ENCODE results near the gene THSD7A. TPM values are rescaled to one million over a fixed set of nuclear protein-coding genes. Genes with fewer than 3 reads are reported as not detected.

THSD7A gene
- total RNA-seq, 1 donor from 2014 or later: 3.4 TPM

DNA sequence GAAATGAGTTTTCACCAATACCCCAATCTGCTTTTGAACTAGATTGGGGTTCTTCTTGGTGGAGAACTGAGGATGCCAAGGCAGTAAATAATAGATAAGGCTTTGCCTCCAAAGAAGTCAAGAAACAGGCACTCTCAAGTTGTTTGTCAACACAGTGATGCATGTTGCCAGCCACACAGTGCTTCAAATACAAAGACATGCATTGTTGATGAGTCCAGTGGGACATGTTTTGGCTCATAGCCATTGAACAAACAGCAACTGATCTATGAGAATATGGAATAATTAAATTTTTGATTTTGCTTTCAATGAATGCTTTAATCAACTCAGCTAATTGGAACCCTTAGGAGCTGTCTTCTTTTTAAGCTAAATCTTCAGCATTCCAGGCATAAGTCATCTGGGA lies 346.4 kb downstream of the THSD7A start:
- no peak for DNase-seq (ENCODE audit: low spot score)
- intact Hi-C loops (cut with DNase I): no loop called here

DNA sequence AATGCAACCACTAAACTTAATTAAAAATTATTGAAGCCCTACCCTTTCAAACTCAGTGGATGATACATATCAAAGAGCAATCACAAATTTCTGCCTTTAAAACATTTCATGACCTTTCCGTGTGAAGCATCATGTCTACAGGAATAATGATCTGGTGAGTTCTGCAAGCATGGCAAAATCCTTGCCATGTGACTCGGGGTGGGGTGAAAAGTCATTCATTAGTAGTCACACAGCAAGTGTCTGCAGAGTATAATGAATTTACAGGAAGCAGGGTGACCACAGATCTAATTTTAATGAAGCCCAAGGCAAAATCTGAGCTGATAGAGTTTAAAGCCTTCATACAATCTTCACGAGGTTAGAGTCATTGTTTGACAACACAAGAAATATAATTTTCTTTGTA lies 351.9 kb downstream of the THSD7A start:
- no peak for DNase-seq (ENCODE audit: low spot score)
- intact Hi-C loops (cut with DNase I): no loop called here

DNA sequence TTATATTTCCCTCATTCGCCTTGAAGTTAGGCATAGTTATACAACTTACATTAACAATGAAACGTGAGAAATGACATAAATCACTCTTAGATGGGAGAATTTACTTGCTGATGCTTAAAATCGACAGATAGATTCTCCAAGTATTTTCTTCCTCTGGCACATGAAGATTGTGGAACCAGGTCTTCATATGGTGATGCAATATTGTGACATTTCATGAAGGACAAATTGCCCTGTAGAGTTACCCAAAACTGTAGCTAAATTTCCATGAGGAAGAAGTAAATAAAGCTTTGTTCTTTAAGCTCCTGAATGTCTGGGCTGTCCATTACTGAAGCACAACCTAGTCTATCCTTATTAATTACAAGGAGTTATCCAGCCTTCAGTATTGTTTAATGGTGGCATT lies 353.1 kb downstream of the THSD7A start:
- DNase-seq (ENCODE audit: low spot score): no peak
- intact Hi-C loops (cut with DNase I): no loop called here

DNA sequence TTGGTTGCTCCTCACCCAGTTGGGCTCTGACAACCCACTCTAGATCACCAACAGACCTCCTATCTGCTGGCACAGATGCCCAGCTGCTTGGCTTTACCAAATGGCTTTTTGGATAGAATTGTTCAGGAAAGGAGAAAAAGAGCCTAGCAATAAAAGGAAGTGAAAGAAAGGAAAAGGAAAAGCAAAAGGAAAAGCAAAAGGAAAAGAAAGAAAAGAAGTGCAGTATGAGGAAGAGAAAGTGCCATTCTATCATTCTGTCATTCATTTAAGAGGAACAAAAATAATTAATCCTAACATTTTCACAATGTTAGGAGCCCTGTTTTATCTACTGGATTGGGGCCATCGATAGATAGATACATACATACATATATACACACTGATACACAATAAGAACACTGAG lies 353.6 kb downstream of the THSD7A start:
- intact Hi-C loops (cut with DNase I): no loop called here
- DNase-seq (ENCODE audit: low spot score): no peak

DNA sequence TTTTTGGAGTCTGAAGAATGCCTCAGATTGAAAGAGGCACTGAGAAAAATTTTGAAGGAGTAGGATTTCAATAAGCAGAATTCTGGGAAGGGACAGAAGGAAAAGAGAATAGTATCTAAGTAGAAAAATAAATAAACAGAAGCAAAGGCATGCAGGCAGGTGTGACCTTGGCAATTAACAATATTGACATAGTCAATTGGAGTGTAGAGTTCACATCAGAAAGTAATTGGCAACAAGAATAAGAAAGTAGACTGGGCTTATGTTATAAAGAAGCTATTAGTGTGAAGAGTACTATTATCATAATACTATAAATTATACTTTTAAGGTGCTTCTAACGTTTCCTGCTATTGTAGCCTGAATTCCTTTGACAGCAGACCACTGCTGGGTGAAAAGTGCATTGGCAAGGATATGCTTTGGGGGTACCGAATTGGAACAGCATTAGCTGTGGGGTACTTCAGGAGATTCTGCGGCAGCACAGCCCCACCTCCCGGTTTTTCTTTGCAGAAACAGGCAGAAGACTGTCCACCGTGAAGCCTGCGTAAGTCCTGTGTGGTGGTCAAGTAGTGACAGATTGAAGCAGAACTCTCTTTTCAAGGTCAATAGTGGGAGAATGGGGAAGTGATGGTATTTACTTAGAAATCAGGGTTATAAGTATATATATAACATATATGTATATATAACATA lies 357.0 kb downstream of the THSD7A start:
- intact Hi-C loops (cut with DNase I): no loop called here

DNA sequence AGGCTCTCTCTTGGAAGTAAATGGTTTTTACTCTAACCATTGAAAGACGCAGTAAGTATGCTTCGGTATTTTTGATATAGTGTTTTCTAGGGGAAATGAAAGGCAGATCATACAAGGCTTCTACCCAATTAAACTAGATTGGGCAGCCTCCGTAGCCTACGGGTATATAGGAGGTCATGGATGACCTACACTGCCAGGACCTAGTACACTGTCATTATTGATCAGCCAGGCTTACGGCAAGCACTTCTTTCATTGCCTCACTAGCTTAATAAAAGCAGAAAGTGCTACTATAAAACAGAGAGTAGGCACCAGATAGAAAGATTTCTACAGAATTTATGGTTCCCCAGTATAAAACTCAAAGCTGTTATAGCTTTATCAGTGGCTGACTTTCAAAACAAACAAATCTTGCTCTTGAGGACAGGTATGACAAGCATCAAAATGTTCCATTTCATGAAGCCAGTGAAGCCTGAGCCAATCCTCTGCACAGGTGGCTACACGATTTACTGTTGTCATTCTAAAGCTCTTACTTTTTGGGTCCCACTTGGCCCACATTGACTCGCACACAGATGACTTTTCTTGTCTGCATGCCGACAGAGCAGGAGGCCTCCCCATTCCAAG lies 358.1 kb downstream of the THSD7A start:
- intact Hi-C loops (cut with DNase I): no loop called here

More for the DNA sequence above, 357.0 kb downstream of the THSD7A start:
- no peak for DNase-seq (ENCODE audit: low spot score)

DNA sequence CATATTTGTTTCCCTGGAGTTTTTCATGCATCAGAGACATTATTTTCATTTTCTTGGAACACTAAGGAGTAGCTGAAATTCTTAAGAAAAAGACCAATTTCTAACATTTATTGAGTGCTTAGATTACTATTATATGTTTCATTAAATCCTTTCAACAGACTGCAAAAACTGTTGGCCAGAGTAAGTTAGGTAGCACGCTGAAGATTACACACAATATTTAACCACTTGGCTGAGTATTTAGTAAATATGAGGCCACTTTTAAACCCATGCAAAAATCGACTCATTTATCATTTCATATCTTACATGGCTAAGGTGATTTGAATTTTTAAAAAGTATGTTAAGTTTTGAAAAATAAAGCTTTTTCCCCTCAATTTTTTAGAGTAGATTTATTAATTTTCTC lies 358.8 kb downstream of the THSD7A start:
- DNase-seq (ENCODE audit: low spot score): no peak
- intact Hi-C loops (cut with DNase I): no loop called here

More for the DNA sequence above, 358.1 kb downstream of the THSD7A start:
- no peak for DNase-seq (ENCODE audit: low spot score)

DNA sequence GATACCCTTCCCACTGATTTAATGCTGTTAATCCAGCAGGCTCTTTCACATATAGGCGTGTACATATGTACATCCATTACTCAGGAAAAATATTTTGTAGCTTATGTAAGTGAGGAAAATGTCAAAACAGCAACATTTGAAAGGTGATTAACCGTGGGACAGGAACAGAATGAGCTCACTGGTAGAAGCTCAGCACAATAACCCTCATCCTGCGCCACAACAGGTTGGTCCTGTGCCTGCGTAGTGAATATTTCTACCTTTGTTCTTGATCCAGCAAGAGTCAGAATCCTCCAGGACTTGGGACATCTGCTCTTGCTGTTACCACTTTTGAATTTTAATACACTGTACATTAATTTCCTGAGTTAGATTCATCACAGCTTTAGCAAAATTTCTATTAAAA lies 359.4 kb downstream of the THSD7A start:
- DNase-seq (ENCODE audit: low spot score): no peak
- intact Hi-C loops (cut with DNase I): no loop called here

DNA sequence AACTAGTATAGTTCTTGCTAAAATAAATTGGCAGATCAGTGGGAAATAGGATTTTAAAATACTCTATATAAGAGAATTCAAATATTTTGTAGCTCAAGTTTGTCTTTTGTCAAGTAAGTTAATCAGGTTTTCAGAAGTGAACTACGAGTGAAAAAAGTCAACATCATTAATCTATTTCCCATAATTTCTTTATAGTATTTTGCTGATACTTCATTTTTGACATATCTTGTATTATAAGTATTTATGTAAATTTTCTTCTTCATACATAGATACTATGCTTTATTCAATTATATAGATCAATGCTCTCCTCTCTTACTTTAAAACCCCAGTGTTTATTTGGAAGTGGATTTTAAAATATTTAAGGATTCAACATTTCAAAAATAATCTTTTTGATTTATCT lies 360.7 kb downstream of the THSD7A start:
- intact Hi-C loops (cut with DNase I): no loop called here
- no peak for DNase-seq (ENCODE audit: low spot score)

DNA sequence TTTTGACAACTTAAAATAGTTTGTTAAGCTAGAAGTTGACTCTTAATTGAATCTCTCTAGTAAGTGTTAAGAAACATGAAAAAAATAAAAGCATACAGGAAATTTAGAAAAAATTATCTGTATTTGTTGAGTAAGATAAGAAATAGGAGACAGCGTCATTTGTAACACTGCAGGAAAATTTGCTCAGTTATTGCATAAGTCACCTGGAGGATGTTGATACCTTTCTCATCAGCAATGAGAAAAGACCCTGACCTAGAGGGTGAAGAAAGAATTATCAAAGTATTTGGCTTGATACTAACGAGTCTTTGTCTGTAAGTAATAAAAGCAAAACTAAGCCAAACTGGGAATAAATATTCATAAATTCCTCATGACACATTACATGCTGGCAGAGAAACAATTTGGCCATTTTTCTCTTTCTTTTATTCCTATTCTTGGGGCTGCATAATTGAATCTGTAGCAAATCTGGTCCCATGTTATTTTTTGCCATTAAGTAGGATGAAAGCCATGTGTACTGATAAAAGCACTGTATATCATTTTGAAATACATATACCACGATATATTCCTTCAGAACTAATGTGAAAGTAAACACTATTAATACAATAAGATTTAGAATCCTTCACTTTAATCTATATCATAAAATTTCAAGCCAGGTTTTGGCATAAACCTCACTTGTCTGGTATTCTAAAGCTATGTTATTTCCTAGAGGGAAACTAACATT lies 362.8 kb downstream of the THSD7A start:
- DNase-seq (ENCODE audit: low spot score): no peak
- intact Hi-C loops (cut with DNase I): no loop called here

DNA sequence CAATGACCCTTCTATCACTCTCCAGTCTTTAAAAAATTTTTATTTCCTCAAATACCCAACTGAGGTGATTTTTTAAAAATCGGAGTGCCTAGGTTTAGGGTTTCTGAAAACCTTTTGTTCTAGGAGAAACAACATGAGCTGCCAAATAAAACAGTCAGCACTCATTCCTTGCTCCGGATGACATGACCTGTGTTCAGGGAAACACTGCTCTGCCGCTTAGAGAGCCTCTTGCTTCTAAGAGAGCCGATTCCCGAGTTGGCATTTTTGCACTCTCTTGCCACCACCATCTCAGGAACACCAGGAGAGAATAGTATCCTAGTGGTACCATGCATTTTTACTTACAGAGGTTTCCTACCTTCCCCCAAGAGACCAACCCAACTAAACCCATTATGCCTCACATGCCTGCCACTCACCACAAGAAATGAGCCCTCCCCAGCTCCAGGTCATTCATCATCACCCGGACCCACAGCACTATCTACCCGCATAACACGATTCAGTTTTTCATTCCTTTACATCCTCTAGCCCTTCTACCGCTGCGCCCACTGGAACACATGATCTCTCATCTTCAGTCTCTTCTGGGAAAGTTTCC lies 365.4 kb downstream of the THSD7A start:
- intact Hi-C loops (cut with DNase I): no loop called here
- DNase-seq (ENCODE audit: low spot score): no peak

DNA sequence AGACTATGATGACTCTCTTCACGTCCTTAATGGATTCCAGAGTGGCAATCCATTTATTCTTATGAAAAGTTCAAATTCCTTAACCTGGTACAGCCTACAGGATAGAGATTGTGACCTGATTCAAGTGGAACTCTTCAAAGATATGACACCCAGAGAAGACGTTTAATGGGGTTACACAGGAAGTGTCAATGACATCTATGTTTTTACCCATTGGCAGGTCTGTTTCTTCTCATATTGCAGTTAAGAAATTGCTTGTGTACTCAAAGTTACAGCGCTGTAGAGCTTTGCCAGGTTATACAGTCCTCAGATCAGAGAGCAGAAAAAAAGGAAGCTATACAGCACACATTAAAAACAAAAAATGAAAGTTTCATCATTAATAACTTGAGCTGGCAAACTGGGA lies 367.4 kb downstream of the THSD7A start:
- intact Hi-C loops (cut with DNase I): no loop called here
- no peak for DNase-seq (ENCODE audit: low spot score)

DNA sequence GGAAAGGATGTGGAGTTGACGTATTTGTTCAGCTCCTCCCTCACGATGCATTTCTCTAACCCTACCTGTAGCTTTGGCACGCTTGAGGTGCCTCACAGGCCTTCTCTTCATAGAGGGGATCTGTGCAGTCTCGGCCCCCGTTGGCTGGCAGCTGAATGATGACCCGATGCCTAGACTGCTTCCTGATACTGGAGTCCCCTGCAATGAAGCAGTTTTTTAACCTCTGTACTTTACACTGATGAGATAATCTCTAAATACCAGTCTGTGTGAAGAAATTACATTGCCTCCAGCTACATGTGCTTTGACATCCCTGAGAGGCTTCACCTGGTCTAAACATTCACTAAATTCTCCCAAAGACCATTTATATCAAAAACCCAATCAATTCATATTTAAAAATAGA lies 370.1 kb downstream of the THSD7A start:
- no peak for DNase-seq (ENCODE audit: low spot score)

DNA sequence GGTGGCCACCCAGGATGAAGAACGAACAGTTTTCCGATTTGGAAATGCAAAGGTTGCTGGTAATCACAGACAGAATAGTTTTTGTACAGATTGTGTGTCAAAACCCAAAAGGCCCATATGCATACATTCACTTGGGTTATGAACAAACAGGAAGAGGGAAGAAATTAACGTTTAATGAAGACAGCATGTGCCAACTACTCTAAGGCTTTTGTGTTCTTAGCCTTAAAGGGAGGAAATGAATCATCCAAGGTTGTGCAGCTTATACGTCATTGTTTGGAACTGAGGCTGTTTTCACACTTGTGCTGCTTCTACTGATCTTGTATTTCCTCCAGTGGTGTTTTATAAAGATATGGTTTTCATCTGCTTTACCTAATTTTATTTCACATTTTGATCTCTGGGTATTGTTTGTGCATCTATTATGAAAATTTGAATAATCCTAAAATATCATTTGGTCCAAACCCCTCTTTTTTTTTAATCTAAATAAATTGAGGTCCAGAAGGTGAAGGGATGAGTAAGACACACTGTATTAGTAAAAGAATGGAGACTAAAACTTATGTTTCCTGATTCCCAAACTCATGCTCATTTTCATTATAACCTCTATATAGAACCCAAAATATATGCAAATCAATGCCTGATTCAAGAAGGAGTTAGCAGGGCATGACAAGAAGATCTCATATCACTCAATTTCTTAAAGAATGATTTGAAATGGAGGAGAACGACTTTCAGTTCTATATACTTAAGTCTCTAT lies 373.1 kb downstream of the THSD7A start:
- intact Hi-C loops (cut with DNase I): no loop called here
- no peak for DNase-seq (ENCODE audit: low spot score)

More for the DNA sequence above, 370.1 kb downstream of the THSD7A start:
- intact Hi-C loops (cut with DNase I): no loop called here

DNA sequence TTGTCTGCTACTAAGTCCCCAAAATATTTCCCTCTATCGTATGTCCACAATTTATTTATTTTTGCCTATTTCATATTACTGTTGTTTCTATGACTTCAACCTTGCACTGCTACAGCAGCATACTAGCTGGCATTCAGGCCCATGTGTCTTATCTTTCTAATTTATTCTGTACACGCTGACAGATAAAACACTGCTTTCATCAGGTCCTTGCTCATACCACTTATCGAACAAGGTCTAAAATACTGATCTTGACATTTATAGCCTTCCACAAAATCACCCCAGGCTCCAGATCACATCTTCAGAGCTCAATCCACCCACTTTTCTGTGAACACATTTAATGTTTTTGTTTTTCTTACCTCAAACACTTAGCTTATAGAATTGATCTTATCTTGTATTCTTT lies 374.6 kb downstream of the THSD7A start:
- DNase-seq (ENCODE audit: low spot score): no peak
- intact Hi-C loops (cut with DNase I): no loop called here

DNA sequence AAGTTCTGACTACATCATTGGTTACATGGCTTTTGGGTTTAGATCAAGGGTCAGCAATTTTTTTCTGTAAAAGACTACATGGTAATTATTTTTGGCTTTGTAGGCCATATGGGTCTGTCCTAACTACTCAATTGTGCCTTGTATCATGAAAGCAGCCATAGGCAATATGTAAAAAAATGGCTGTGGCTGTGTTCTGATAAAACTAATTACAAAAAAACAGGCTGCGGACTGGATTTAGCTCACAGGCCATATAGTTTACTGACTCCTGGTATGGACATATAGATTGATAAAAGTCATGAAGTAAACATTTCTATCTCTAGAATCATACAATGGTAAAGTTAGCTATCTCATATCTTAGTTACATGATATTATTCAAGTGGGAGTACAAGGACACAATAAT lies 375.4 kb downstream of the THSD7A start:
- intact Hi-C loops (cut with DNase I): no loop called here
- no peak for DNase-seq (ENCODE audit: low spot score)

DNA sequence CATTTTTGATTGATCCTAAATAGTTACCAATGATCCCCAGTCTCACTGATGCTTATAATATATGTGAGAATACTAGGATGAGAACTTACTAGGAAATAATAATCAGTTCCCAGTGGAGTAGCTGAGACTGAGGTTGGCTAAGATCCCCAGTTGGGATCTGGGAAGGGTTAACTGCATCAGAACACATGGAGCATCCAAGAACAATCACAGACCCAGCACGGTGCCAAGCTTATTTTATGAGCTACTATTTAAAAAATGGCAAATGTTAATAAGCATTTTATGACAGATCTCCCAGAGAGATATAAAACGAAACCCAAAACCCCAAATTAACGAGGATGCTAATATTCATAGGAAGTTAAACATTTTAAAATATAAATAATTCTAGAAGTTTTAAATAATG lies 379.5 kb downstream of the THSD7A start:
- no peak for DNase-seq (ENCODE audit: low spot score)
- intact Hi-C loops (cut with DNase I): no loop called here

DNA sequence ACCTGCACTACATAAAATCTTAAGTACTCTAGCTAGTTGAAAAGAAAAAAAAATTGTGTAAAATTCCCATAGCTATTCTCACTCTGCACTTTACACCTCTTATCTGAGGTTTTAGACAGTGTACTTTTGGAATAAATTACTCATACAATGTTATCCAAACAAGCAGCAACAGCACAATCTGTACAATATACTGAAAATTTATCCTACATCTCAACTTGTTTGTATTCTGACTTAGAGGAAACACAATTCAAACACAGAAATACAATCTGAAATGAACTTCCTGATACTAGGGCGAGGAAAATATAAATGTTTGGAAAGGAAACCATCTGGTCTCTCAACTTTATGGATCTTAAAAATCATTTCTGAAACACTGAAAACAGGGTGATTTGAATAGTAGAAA lies 381.7 kb downstream of the THSD7A start:
- DNase-seq (ENCODE audit: low spot score): no peak
- intact Hi-C loops (cut with DNase I): no loop called here

DNA sequence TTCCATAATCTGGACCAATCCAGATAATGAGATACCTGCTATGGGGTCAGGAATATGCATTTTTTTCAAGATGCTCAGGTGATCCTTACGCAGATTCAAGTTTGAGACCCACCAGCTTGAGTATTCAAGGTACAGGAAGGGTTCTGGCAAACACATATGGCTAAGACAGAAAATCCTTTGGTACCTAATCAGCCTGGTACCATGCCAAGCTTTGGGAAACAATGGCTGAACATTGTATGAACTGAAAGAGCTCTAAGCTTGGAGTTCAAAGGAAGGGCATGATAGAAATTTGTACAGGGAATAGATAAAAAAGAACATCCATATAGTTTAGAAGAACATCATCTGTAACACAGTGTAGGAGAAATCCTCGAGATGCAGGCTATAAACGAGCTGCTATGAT lies 382.7 kb downstream of the THSD7A start:
- DNase-seq (ENCODE audit: low spot score): no peak

DNA sequence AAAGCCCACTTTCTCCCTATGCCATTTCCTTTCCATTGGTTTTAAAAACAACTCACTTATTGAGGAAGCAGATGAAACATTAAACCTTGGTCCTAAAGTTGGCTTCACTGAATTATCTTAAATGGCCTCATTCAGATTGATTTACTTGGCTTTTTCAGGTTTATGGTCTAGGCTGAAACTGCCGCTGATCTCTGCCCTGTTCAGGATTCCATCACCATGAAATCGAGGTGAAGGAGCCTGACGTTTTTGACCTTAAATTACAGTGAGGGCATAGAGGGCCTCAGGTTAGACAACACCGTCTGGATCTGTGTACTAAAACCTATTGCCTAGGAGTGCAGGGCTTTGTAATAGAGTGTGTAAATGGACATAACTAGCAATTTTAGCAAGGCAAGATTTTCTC lies 383.7 kb downstream of the THSD7A start:
- DNase-seq (ENCODE audit: low spot score): no peak
- intact Hi-C loops (cut with DNase I): no loop called here

More for the DNA sequence above, 382.7 kb downstream of the THSD7A start:
- intact Hi-C loops (cut with DNase I): no loop called here

Data from cardiac septum (tissue), 1 donor.